K562 (cell line): Measurements from ENCODE around the gene CNTNAP3.
"Not testable (repeated sequence)": the region's sequence is repeated elsewhere in the genome, so short reads cannot be mapped to it uniquely, and the experiment has no call there.

Experiments
- CREM ChIP-seq: IDR thresholded peaks from 2 replicates; pipeline ENCODE4 v1.6.1; 2014; ENCODE audit warnings: antibody characterized with exemption, low read depth
- CTCF ChIP-seq, 3 experiments: IDR thresholded peaks in 2 of 3; conservative IDR thresholded peaks in 1 of 3; 2 replicates each; pipeline ENCODE4 v1.5.1; 2011 to 2012; ENCODE audit warnings: low read length in 3 of 3, mild to moderate bottlenecking in 3 of 3, control low read depth in 2 of 3, improper control_type of control experiment in 1 of 3, inconsistent platforms in 1 of 3, low read depth in 1 of 3, mixed read lengths in 1 of 3, moderate library complexity in 1 of 3; ENCODE audit not compliant: insufficient read depth in 2 of 3
- CXXC5 ChIP-seq: fragments of 250-450 bp; sonication (Bioruptor Pico); IDR thresholded peaks from 2 replicates; pipeline ENCODE4 v1.8.0; 2022; ENCODE audit warnings: inconsistent platforms, mild to moderate bottlenecking, moderate library complexity
- E2F1 ChIP-seq: sonication (generic); formaldehyde crosslinking; IDR thresholded peaks from 2 replicates; pipeline ENCODE4 v1.8.1; 2023; ENCODE audit warnings: mild to moderate bottlenecking, missing genetic modification reagents, moderate library complexity
- EZH2 ChIP-seq: IDR thresholded peaks from 2 replicates; pipeline ENCODE4 v1.6.1; 2012; ENCODE audit warnings: low read depth, mild to moderate bottlenecking, inconsistent platforms, low read length, borderline replicate concordance
- GABPA ChIP-seq: fragments of 200-800 bp; sonication (Bioruptor generic); conservative IDR thresholded peaks from 2 replicates; pipeline ENCODE4 v1.6.1; 2016; ENCODE audit warnings: low read depth, missing genetic modification characterization, missing compliant biosample characterization
- HOMEZ ChIP-seq: fragments of 250-450 bp; sonication (Bioruptor Pico); IDR thresholded peaks from 2 replicates; pipeline ENCODE4 v1.4.0; 2020; ENCODE audit warnings: mild to moderate bottlenecking, moderate library complexity
- JUN ChIP-seq, 2 experiments: sonication (generic) in 1 of 2; formaldehyde crosslinking in 1 of 2; IDR thresholded peaks; 2 replicates each; pipeline versions ENCODE4 v1.6.1 to v1.8.0; 2012 to 2022; ENCODE audit warnings: borderline replicate concordance in 2 of 2, mild to moderate bottlenecking in 2 of 2, improper control_type of control experiment in 1 of 2, low read depth in 1 of 2, low read length in 1 of 2, missing genetic modification reagents in 1 of 2
- POLR2A ChIP-seq: fragments of 450-650 bp; conservative IDR thresholded peaks from 2 replicates; pipeline ENCODE4 v1.6.1; 2016
- RBBP5 ChIP-seq: fragments of 200-600 bp; sonication (generic); IDR thresholded peaks from 2 replicates; pipeline ENCODE4 v1.6.1; 2012; ENCODE audit warnings: borderline replicate concordance, mild to moderate bottlenecking, low read length, control low read depth, inconsistent platforms; ENCODE audit not compliant: insufficient read depth, poor library complexity, severe bottlenecking
- STAT6 ChIP-seq: sonication (generic); formaldehyde crosslinking; IDR thresholded peaks from 2 replicates; pipeline ENCODE4 v1.8.1; 2023; ENCODE audit warnings: mild to moderate bottlenecking, missing genetic modification reagents
- ZBTB2 ChIP-seq: fragments of 450-650 bp; IDR thresholded peaks from 2 replicates; pipeline ENCODE4 v1.6.1; 2016; ENCODE audit warnings: antibody characterized with exemption

GRCh38 chr9:39209773-39210172, 78.2 kb downstream of the CNTNAP3 start:
- not testable (repeated sequence) for TF ChIP-seq HOMEZ (CRISPR knock-in tag); CTCF (IDR thresholded peaks at IDR 0.05 in 2 of 3, conservative IDR thresholded peaks at IDR 0.05 in 1 of 3; ENCODE audit: insufficient read depth in 2 of 3, low read depth in 1 of 3, low read length in 3 of 3); CREM; GABPA; CXXC5 (CRISPR knock-in tag); RBBP5; POLR2A; ZBTB2; STAT6 (CRISPR knock-in tag); E2F1; JUN (IDR thresholded peaks at IDR 0.05; ENCODE audit: borderline replicate concordance, low read depth, low read length); JUN (CRISPR knock-in tag; IDR thresholded peaks at IDR 0.05; ENCODE audit: borderline replicate concordance); EZH2
